ENCODE data around the gene MAPRE2.

Gene MAPRE2

DNA sequence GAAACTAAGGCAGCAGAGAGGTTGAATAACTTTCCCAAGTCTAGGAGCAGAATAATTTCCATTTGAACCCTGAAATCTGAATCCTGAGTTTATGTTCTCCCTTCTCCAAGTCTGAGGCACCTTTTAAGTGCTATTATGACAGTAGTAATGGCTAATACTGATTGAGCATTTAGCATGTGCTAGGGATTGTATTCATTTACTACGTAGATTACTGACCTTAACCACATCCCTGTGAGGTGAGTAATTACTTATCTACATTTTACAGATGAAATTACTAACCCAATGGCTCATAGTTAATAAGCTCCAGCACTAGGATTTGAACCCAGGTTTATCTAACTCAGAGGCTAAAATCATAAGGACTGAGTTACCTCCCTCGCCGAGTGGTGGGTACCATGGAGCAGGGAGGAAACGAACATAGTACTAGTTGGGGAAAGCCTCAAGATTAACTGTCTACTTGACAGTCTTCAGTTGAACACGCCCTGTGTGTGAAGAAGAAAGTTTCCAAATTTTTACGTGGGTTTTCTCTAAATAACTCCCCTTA, 93.0 kb downstream of the MAPRE2 start:
- no peak overlapping the region for H3K4me3 ChIP-seq (ENCODE audit: severe bottlenecking)
- no peaks in the 10 kb centered on the region for H3K36me3 ChIP-seq (ENCODE audit: low read depth)
- TF ChIP-seq, protein P1, sequence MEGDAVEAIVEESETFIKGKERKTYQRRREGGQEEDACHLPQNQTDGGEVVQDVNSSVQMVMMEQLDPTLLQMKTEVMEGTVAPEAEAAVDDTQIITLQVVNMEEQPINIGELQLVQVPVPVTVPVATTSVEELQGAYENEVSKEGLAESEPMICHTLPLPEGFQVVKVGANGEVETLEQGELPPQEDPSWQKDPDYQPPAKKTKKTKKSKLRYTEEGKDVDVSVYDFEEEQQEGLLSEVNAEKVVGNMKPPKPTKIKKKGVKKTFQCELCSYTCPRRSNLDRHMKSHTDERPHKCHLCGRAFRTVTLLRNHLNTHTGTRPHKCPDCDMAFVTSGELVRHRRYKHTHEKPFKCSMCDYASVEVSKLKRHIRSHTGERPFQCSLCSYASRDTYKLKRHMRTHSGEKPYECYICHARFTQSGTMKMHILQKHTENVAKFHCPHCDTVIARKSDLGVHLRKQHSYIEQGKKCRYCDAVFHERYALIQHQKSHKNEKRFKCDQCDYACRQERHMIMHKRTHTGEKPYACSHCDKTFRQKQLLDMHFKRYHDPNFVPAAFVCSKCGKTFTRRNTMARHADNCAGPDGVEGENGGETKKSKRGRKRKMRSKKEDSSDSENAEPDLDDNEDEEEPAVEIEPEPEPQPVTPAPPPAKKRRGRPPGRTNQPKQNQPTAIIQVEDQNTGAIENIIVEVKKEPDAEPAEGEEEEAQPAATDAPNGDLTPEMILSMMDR (IDR thresholded peaks at IDR 0.05; ENCODE audit: poor library complexity, severe bottlenecking) = no peak
- no peak overlapping the region for H3K27ac ChIP-seq (ENCODE audit: poor library complexity, severe bottlenecking)
- no peak for ATAC-seq (ENCODE audit: low read depth)
- no peaks in the 10 kb centered on the region for H3K27me3 ChIP-seq (ENCODE audit: insufficient read depth, poor library complexity, severe bottlenecking)
- H3K9me3 ChIP-seq (ENCODE audit: severe bottlenecking) = no peaks in the 10 kb centered on the region
- DNase-seq (ENCODE audit: low spot score) = no peak
- H3K4me1 ChIP-seq (ENCODE audit: insufficient read depth, poor library complexity, severe bottlenecking) = no peaks in the 10 kb centered on the region

- Histone ChIP-seq H3K9me3 (ENCODE audit: severe bottlenecking) (no peaks in the 10 kb centered on the region), H3K27ac (ENCODE audit: poor library complexity, severe bottlenecking) (no peak overlapping the region), H3K36me3 (ENCODE audit: low read depth) (no peaks in the 10 kb centered on the region), H3K4me3 (ENCODE audit: severe bottlenecking) (no peak overlapping the region), H3K27me3 (ENCODE audit: insufficient read depth, poor library complexity, severe bottlenecking) (no peaks in the 10 kb centered on the region), H3K4me1 (ENCODE audit: insufficient read depth, poor library complexity, severe bottlenecking) (no peaks in the 10 kb centered on the region)
- TF ChIP-seq, protein P1 (IDR thresholded peaks at IDR 0.05; ENCODE audit: poor library complexity, severe bottlenecking) = no peak
- ATAC-seq (ENCODE audit: low read depth) (no peak), DNase-seq (ENCODE audit: low spot score) (no peak)
Measured at GRCh38 chr18:35134791-35135531, 93.7 kb downstream of the MAPRE2 start.

DNA sequence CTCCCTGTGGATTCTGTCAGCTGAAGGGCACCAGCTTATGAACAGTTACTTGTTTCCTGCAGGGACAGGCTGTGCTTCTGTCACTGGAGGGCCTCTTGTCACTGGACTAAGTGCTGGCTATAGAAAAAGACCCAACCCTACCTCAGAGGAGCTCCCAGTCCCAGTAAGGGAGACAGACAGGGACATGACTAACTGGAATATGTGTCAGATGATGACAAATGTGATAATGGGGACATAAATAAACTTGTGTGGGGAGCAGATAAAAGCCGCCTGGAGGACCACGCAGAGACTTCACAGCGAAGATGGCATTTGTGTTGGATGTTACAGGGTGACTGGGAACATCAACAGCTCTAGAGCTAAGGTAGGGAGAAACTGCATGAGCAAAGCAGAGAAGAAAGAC, 95.0 kb downstream of the MAPRE2 start:
- Histone ChIP-seq H3K4me3 (ENCODE audit: severe bottlenecking) (no peak overlapping the region), H3K36me3 (ENCODE audit: low read depth) (no peaks in the 10 kb centered on the region), H3K27me3 (ENCODE audit: insufficient read depth, poor library complexity, severe bottlenecking) (no peaks in the 10 kb centered on the region), H3K27ac (ENCODE audit: poor library complexity, severe bottlenecking) (no peak overlapping the region), H3K9me3 (ENCODE audit: severe bottlenecking) (no peaks in the 10 kb centered on the region), H3K4me1 (ENCODE audit: insufficient read depth, poor library complexity, severe bottlenecking) (no peaks in the 10 kb centered on the region)
- TF ChIP-seq, protein P1 (IDR thresholded peaks at IDR 0.05; ENCODE audit: poor library complexity, severe bottlenecking) = no peak
- DNase-seq (ENCODE audit: low spot score) (no peak), ATAC-seq (ENCODE audit: low read depth) (no peak)

DNA sequence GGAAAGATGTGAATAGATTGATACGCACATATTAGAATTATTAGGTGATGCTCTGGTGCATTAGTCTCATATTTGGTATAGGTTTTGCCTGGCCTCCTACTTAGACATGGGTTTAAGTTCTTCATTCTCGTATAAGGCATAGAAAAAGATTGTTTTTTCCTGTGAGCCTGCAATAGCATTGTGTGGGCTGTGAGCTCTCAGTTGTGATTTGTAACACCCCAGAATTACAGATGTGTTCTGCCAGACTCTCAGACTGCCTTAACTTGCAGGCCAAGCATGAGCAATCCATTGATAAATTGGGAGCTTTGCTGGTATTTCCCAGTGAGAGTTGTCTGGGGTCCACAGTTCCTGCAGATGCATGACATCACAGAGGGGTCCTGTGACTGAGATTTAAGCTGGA, 95.7 kb downstream of the MAPRE2 start:
- ATAC-seq (ENCODE audit: low read depth) (no peak), DNase-seq (ENCODE audit: low spot score) (no peak)
- TF ChIP-seq, protein P1 (IDR thresholded peaks at IDR 0.05; ENCODE audit: poor library complexity, severe bottlenecking) = no peak
- Histone ChIP-seq H3K9me3 (ENCODE audit: severe bottlenecking) (no peaks in the 10 kb centered on the region), H3K4me3 (ENCODE audit: severe bottlenecking) (no peak overlapping the region), H3K27me3 (ENCODE audit: insufficient read depth, poor library complexity, severe bottlenecking) (no peaks in the 10 kb centered on the region), H3K27ac (ENCODE audit: poor library complexity, severe bottlenecking) (no peak overlapping the region), H3K4me1 (ENCODE audit: insufficient read depth, poor library complexity, severe bottlenecking) (no peaks in the 10 kb centered on the region), H3K36me3 (ENCODE audit: low read depth) (no peaks in the 10 kb centered on the region)

DNA sequence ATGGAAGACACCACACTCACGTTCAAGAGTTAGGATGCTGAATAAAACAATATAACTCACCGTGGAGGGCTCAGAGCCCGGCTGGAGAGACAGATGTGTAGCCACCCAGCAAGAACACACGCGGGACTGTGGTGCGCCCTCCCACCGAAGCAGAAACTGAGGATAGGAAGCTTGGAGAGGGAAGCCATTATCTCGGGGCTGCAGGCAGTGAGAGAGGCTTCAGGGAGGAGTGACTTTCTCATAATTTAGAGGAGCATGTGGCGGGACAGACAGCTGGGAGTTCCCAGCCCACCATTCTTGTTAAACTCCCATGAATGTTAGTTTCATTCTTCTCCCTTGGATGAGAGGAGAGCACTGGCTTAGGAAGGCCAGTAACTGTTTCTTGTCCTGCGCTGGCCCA, 96.4 kb downstream of the MAPRE2 start:
- DNase-seq (ENCODE audit: low spot score) = no peak
- ATAC-seq (ENCODE audit: low read depth) = no peak
- no peaks in the 10 kb centered on the region for H3K36me3 ChIP-seq (ENCODE audit: low read depth)

More for the DNA sequence above, 96.4 kb downstream of the MAPRE2 start:
- no peaks in the 10 kb centered on the region for H3K27me3 ChIP-seq (ENCODE audit: insufficient read depth, poor library complexity, severe bottlenecking)
- TF ChIP-seq, protein P1 (IDR thresholded peaks at IDR 0.05; ENCODE audit: poor library complexity, severe bottlenecking) = no peak
- H3K4me1 ChIP-seq (ENCODE audit: insufficient read depth, poor library complexity, severe bottlenecking) = no peaks in the 10 kb centered on the region
- no peaks in the 10 kb centered on the region for H3K9me3 ChIP-seq (ENCODE audit: severe bottlenecking)
- no peak overlapping the region for H3K4me3 ChIP-seq (ENCODE audit: severe bottlenecking)
- H3K27ac ChIP-seq (ENCODE audit: poor library complexity, severe bottlenecking) = no peak overlapping the region

Data from RWPE2 (cell line).